Neuronal stem cell (in vitro differentiated cells): Measurements from ENCODE around the gene LKAAEAR1.

ENCODE experiments used
- DNase-seq: peaks from one replicate; pipeline ENCODE4 v3.0.0-alpha.2; 2013; ENCODE audit warnings: low spot score
- H2AFZ ChIP-seq: one replicate; pipeline ENCODE4 v1.6.1; 2013; ENCODE audit warnings: mild to moderate bottlenecking, low read length, inconsistent platforms
- H2AK5ac ChIP-seq: 2 replicates; pipeline ENCODE4 v1.6.1; 2013; ENCODE audit warnings: low read depth, mild to moderate bottlenecking, inconsistent platforms, low read length, moderate library complexity, mixed read lengths
- H2BK120ac ChIP-seq: 2 replicates; pipeline ENCODE4 v1.6.1; 2013; ENCODE audit warnings: low read depth, mild to moderate bottlenecking, inconsistent platforms, low read length, moderate library complexity, mixed read lengths
- H2BK12ac ChIP-seq: one replicate; pipeline ENCODE4 v1.6.1; 2013; ENCODE audit warnings: low read length, inconsistent platforms
- H2BK15ac ChIP-seq: 2 replicates; pipeline ENCODE4 v1.6.1; 2013; ENCODE audit warnings: mild to moderate bottlenecking, low read length, inconsistent platforms, mixed read lengths
- H2BK5ac ChIP-seq: one replicate; pipeline ENCODE4 v1.6.1; 2013; ENCODE audit warnings: inconsistent platforms, mild to moderate bottlenecking, low read length, moderate library complexity
- H3K14ac ChIP-seq: one replicate; pipeline ENCODE4 v1.6.1; 2013; ENCODE audit warnings: low read length, inconsistent platforms
- H3K18ac ChIP-seq: 2 replicates; pipeline ENCODE4 v1.6.1; 2013; ENCODE audit warnings: low read length, inconsistent platforms
- H3K23ac ChIP-seq: 2 replicates; pipeline ENCODE4 v1.6.1; 2013; ENCODE audit warnings: low read depth, mild to moderate bottlenecking, mixed read lengths, low read length, inconsistent platforms; ENCODE audit not compliant: poor library complexity
- H3K27ac ChIP-seq: replicated peaks from 3 replicates; pipeline ENCODE4 v1.5.1; 2013; ENCODE audit warnings: low read length, inconsistent platforms
- H3K27me3 ChIP-seq, 3 experiments: 2 replicates each; pipeline ENCODE4 v1.6.1; 2013; ENCODE audit warnings: low read length in 3 of 3, mild to moderate bottlenecking in 2 of 3, inconsistent platforms in 1 of 3, low read depth in 1 of 3, mixed read lengths in 1 of 3, moderate library complexity in 1 of 3; ENCODE audit not compliant: control insufficient read depth in 3 of 3, insufficient read depth in 3 of 3
- H3K36me3 ChIP-seq, 2 donors: replicated peaks in 1 of 2; 2 replicates each; pipeline ENCODE4 v1.6.1; 2013; ENCODE audit warnings: low read length in 2 of 2; ENCODE audit not compliant: control insufficient read depth in 2 of 2, insufficient read depth in 2 of 2
- H3K4ac ChIP-seq: 2 replicates; pipeline ENCODE4 v1.6.1; 2013; ENCODE audit warnings: inconsistent platforms, mild to moderate bottlenecking, low read length, moderate library complexity
- H3K4me1 ChIP-seq, 2 donors: 1 replicate in 1 of 2; 2 replicates in 1 of 2; pipeline ENCODE4 v1.6.1; 2013; ENCODE audit warnings: low read length in 2 of 2, low read depth in 1 of 2; ENCODE audit not compliant: control insufficient read depth in 2 of 2, insufficient read depth in 1 of 2
- H3K4me2 ChIP-seq: one replicate; pipeline ENCODE4 v1.6.1; 2013; ENCODE audit warnings: mild to moderate bottlenecking, low read length, inconsistent platforms; ENCODE audit not compliant: insufficient read depth, poor library complexity, severe bottlenecking
- H3K4me3 ChIP-seq, 2 donors: 2 replicates each; pipeline ENCODE4 v1.5.1; 2013; ENCODE audit warnings: low read length in 2 of 2, mild to moderate bottlenecking in 2 of 2, inconsistent platforms in 1 of 2, moderate library complexity in 1 of 2
- H3K79me1 ChIP-seq: one replicate; pipeline ENCODE4 v1.6.1; 2013; ENCODE audit warnings: low read depth, mild to moderate bottlenecking, inconsistent platforms, low read length, moderate library complexity
- H3K9ac ChIP-seq: one replicate; pipeline ENCODE4 v1.6.1; 2013; ENCODE audit warnings: mild to moderate bottlenecking, low read depth, low read length, inconsistent platforms; ENCODE audit not compliant: poor library complexity
- H3K9me3 ChIP-seq, 2 donors: replicated peaks in 1 of 2; 2 replicates each; pipeline versions ENCODE3 to v1.6.1; 2013; ENCODE audit warnings: low read length in 2 of 2, mild to moderate bottlenecking in 2 of 2, inconsistent platforms in 1 of 2, low read depth in 1 of 2, mixed read lengths in 1 of 2, moderate library complexity in 1 of 2; ENCODE audit not compliant: control insufficient read depth in 2 of 2, insufficient read depth in 1 of 2
- H4K8ac ChIP-seq: one replicate; pipeline ENCODE4 v1.6.1; 2013; ENCODE audit warnings: low read depth, mild to moderate bottlenecking, inconsistent platforms, low read length, moderate library complexity
- H4K91ac ChIP-seq: one replicate; pipeline ENCODE4 v1.6.1; 2013; ENCODE audit warnings: low read length, low read depth, mild to moderate bottlenecking, inconsistent platforms; ENCODE audit not compliant: poor library complexity
- WGBS, 2 donors: extraction: QIAGEN DNeasy Blood & Tissue Kit; methylation state at CpG; one replicate each; pipeline ENCODE4 v1.1.7; 2013; ENCODE audit warnings: missing lambda C conversion rate in 2 of 2, mixed read lengths in 1 of 2; ENCODE audit not compliant: insufficient read length in 2 of 2, insufficient replicate concordance in 1 of 2; ENCODE audit errors: extremely low coverage in 2 of 2; 5-methylcytosine and 5-hydroxymethylcytosine counted together

The LKAAEAR1 gene

GRCh38 chr20:64095927-64096326 is 11.7 kb upstream of the LKAAEAR1 start:
- H3K14ac ChIP-seq = peak overlapping the region; percentile 64
- no peak overlapping the region for H3K18ac ChIP-seq
- H3K9ac ChIP-seq = peak overlapping the region; percentile 34
- H3K27me3 ChIP-seq = peaks cover 0 to 37% (median 5%) of the 10 kb centered on the region in 3 experiments
- no peak overlapping the region for H2BK12ac ChIP-seq
- no peak overlapping the region for H3K4me2 ChIP-seq
- no peak overlapping the region for H2BK15ac ChIP-seq
- no peak overlapping the region for H3K4ac ChIP-seq
- peaks cover 0 to 5% of the 10 kb centered on the region in 2 donors for H3K9me3 ChIP-seq
- DNase-seq = no peak
- no peak overlapping the region for H2AK5ac ChIP-seq
- H2AFZ ChIP-seq = no peak overlapping the region
- H3K23ac ChIP-seq = peak overlapping the region; percentile 34
- H4K91ac ChIP-seq = no peak overlapping the region
- H4K8ac ChIP-seq = no peak overlapping the region
- H2BK5ac ChIP-seq = no peak overlapping the region
- H3K79me1 ChIP-seq = no peaks in the 10 kb centered on the region
- H3K36me3 ChIP-seq = no peaks in the 10 kb centered on the region
- H3K4me1 ChIP-seq = peaks cover 4% of the 10 kb centered on the region in 2 donors
- no peak overlapping the region for H3K27ac ChIP-seq
- H3K4me3 ChIP-seq = no peak overlapping the region
- WGBS, 2 donors = no CpG with 5 or more reads among the region's 11 CpGs
- no peak overlapping the region for H2BK120ac ChIP-seq

GRCh38 chr20:64095455-64095854 is 11.3 kb upstream of the LKAAEAR1 start:
- H4K91ac ChIP-seq = no peak overlapping the region
- no peak overlapping the region for H3K4ac ChIP-seq
- no peak overlapping the region for H2BK5ac ChIP-seq
- H2BK15ac ChIP-seq = no peak overlapping the region
- H2AFZ ChIP-seq = no peak overlapping the region
- WGBS, 2 donors = no CpG with 5 or more reads among the region's 4 CpGs
- H4K8ac ChIP-seq = no peak overlapping the region
- no peak overlapping the region for H3K9ac ChIP-seq
- no peaks in the 10 kb centered on the region for H3K79me1 ChIP-seq
- no peak overlapping the region for H2BK12ac ChIP-seq
- no peak overlapping the region for H3K23ac ChIP-seq
- no peak overlapping the region for H3K4me3 ChIP-seq
- DNase-seq = no peak
- peaks cover 4% of the 10 kb centered on the region in 2 donors for H3K4me1 ChIP-seq
- peaks cover 0 to 32% (median 3%) of the 10 kb centered on the region in 3 experiments for H3K27me3 ChIP-seq
- no peak overlapping the region for H3K18ac ChIP-seq
- no peak overlapping the region for H2BK120ac ChIP-seq
- H3K9me3 ChIP-seq = peaks cover 0 to 5% of the 10 kb centered on the region in 2 donors
- no peak overlapping the region for H3K4me2 ChIP-seq
- H3K36me3 ChIP-seq = no peaks in the 10 kb centered on the region
- no peak overlapping the region for H2AK5ac ChIP-seq
- H3K14ac ChIP-seq = no peak overlapping the region
- no peak overlapping the region for H3K27ac ChIP-seq

- H3K14ac ChIP-seq = no peak overlapping the region
- peaks cover 0 to 2% of the 10 kb centered on the region in 2 donors for H3K9me3 ChIP-seq
- H3K27ac ChIP-seq = no peak overlapping the region
- no peak overlapping the region for H3K4me3 ChIP-seq
- no peak overlapping the region for H2BK5ac ChIP-seq
- H3K4me2 ChIP-seq = no peak overlapping the region
- H3K79me1 ChIP-seq = no peaks in the 10 kb centered on the region
- no peak overlapping the region for H4K91ac ChIP-seq
- no peak overlapping the region for H3K4ac ChIP-seq
- no peak overlapping the region for H2BK120ac ChIP-seq
- no peak overlapping the region for H4K8ac ChIP-seq
- no peak overlapping the region for H3K23ac ChIP-seq
- peaks cover 4% of the 10 kb centered on the region in 2 donors for H3K4me1 ChIP-seq
- peak overlapping the region; percentile 17 for H2AK5ac ChIP-seq
- DNase-seq = no peak
- no peak overlapping the region for H2AFZ ChIP-seq
- peaks cover 0 to 33% (median 5%) of the 10 kb centered on the region in 3 experiments for H3K27me3 ChIP-seq
- H2BK15ac ChIP-seq = peak overlapping the region; percentile 32
- no peak overlapping the region for H2BK12ac ChIP-seq
- no peaks in the 10 kb centered on the region for H3K36me3 ChIP-seq
- no CpG with 5 or more reads among the region's 9 CpGs for WGBS, 2 donors
- H3K9ac ChIP-seq = no peak overlapping the region
- no peak overlapping the region for H3K18ac ChIP-seq
Observed at GRCh38 chr20:64093013-64093503, 8.9 kb upstream of the LKAAEAR1 start.

GRCh38 chr20:64092258-64093012 is 8.2 kb upstream of the LKAAEAR1 start:
- H3K9me3 ChIP-seq = peaks cover 5 to 6% of the 10 kb centered on the region in 2 donors
- peaks cover 4% of the 10 kb centered on the region in 2 donors for H3K4me1 ChIP-seq
- H3K14ac ChIP-seq = no peak overlapping the region
- H2AK5ac ChIP-seq = peak overlapping the region; percentile 59
- H3K79me1 ChIP-seq = no peaks in the 10 kb centered on the region
- no peak overlapping the region for H3K27ac ChIP-seq
- H2BK120ac ChIP-seq = no peak overlapping the region
- WGBS, 2 donors = no CpG with 5 or more reads among the region's 27 CpGs
- H3K18ac ChIP-seq = peak overlapping the region; percentile 44
- no peak overlapping the region for H2BK12ac ChIP-seq
- H3K23ac ChIP-seq = no peak overlapping the region
- no peak for DNase-seq
- no peak overlapping the region for H3K4ac ChIP-seq
- no peak overlapping the region for H4K91ac ChIP-seq
- H3K9ac ChIP-seq = peak overlapping the region; percentile 78
- H3K4me2 ChIP-seq = no peak overlapping the region
- no peak overlapping the region for H4K8ac ChIP-seq
- H2AFZ ChIP-seq = no peak overlapping the region
- H2BK15ac ChIP-seq = peak overlapping the region; percentile 32
- H3K27me3 ChIP-seq = peaks cover 0 to 32% (median 7%) of the 10 kb centered on the region in 3 experiments
- H2BK5ac ChIP-seq = no peak overlapping the region
- peak overlapping the region in 1 of 2 donors; percentile 60 for H3K4me3 ChIP-seq
- H3K36me3 ChIP-seq = no peaks in the 10 kb centered on the region
